ENCODE measurements around the gene SMC1B.

Gene SMC1B

GRCh38 chr22:45310977-45311531, 102.3 kb downstream of the SMC1B start:
- TF ChIP-seq CTCF (IDR thresholded peaks at IDR 0.05; ENCODE audit: insufficient read depth, low read depth, low read length, missing control alignments) = no peak
- H3K4me3 ChIP-seq (ENCODE audit: low read depth, low read length) = peak overlapping the region; percentile 97; the same call in 1 of the 2 replicates
- DNase-seq (ENCODE audit: low read depth) = no peak

GRCh38 chr22:45310331-45310976, 102.9 kb downstream of the SMC1B start:
- no peak for DNase-seq (ENCODE audit: low read depth)

GRCh38 chr22:45309422-45310227, 103.8 kb downstream of the SMC1B start, which contains the start of gene FAM118A:
TSS of gene FAM118A (plus strand) at chr22:45309934. CDS start at chr22:45322380, 12,446 bp downstream.
- H3K4me3 ChIP-seq (ENCODE audit: low read depth, low read length) = peak within 1 kb of the TSS; percentile 97
- TF ChIP-seq CTCF (IDR thresholded peaks at IDR 0.05; ENCODE audit: insufficient read depth, low read depth, low read length, missing control alignments) = no peak
- DNase-seq (ENCODE audit: low read depth) = peak; percentile 96

More at GRCh38 chr22:45310331-45310976, 102.9 kb downstream of the SMC1B start:
- H3K4me3 ChIP-seq (ENCODE audit: low read depth, low read length) = peak overlapping the region; percentile 97
- no peak for TF ChIP-seq CTCF (IDR thresholded peaks at IDR 0.05; ENCODE audit: insufficient read depth, low read depth, low read length, missing control alignments)

GRCh38 chr22:45308957-45309421, 104.4 kb downstream of the SMC1B start:
- TF ChIP-seq CTCF (IDR thresholded peaks at IDR 0.05; ENCODE audit: insufficient read depth, low read depth, low read length, missing control alignments) = no peak
- H3K4me3 ChIP-seq (ENCODE audit: low read depth, low read length) = peak overlapping the region; percentile 78
- peak; percentile 21 for DNase-seq (ENCODE audit: low read depth)

- DNase-seq (ENCODE audit: low read depth) = no peak
- no peak for TF ChIP-seq CTCF (IDR thresholded peaks at IDR 0.05; ENCODE audit: insufficient read depth, low read depth, low read length, missing control alignments)
- H3K4me3 ChIP-seq (ENCODE audit: low read depth, low read length) = peak overlapping the region; percentile 78; the same call in 1 of the 2 replicates
Observed at GRCh38 chr22:45308391-45308956, 104.9 kb downstream of the SMC1B start.

- no peak for TF ChIP-seq CTCF (IDR thresholded peaks at IDR 0.05; ENCODE audit: insufficient read depth, low read depth, low read length, missing control alignments)
- no peak overlapping the region for H3K4me3 ChIP-seq (ENCODE audit: low read depth, low read length)
- DNase-seq (ENCODE audit: low read depth) = no peak
Observed at GRCh38 chr22:45306139-45306538, 107.3 kb downstream of the SMC1B start.
